HG03135 (cell line): ENCODE measurements around the gene SEC14L2.
"Not testable (repeated sequence)": the region's sequence is repeated elsewhere in the genome, so short reads cannot be mapped to it uniquely, and the experiment has no call there.

Experiments used
- ATAC-seq: cut with Tn5 transposase; IDR thresholded peaks from one replicate; pipeline ENCODE4 v1.9.1; 2021; ENCODE audit warnings: mild to moderate bottlenecking, moderate library complexity; ENCODE audit not compliant: unreplicated experiment

Gene SEC14L2

DNA sequence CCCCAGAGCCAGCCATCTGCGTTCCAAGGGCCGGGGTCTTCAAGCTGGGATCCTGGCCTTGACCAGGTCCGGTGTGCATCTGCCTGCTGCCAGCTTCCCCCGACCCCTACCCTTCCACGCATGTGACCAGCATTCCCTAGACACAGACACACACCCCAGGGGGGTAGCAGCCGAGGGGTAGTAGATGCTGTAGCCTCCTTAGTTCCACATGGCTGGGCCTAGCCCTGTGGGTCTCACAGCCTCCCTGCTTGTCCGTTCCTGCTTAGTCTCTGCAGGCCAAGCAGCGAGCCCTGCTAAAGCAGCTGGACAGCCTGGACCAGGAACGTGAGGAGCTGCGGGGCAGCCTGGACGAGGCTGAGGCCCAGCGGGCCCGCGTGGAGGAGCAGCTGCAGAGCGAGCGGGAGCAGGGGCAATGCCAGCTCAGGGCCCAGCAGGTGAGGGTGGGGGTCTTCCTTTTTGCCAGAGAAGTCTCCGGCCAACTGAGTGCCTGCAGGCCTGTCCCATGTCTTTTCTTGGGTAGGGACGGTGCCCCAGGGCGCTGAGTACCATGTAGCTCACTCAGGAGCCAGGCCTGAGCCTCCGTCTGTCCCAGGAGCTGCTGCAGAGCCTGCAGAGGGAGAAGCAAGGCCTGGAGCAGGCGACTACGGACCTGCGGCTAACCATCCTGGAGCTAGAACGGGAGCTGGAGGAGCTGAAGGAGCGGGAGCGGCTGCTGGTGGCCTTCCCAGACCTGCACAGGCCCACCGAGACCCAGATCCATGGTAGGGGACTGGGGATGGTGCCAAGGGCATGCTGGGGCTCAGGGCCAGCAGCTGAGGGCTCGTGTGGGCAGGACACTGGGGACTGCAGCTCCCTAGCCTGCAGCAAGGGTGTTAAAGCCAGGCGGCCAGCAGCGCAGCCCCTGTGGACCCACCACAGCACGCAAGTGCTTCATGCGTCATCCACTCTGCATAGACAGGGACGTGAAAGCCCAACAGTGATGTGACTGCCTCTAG is 23.2 kb upstream of the SEC14L2 start:
- ATAC-seq = no peak

DNA sequence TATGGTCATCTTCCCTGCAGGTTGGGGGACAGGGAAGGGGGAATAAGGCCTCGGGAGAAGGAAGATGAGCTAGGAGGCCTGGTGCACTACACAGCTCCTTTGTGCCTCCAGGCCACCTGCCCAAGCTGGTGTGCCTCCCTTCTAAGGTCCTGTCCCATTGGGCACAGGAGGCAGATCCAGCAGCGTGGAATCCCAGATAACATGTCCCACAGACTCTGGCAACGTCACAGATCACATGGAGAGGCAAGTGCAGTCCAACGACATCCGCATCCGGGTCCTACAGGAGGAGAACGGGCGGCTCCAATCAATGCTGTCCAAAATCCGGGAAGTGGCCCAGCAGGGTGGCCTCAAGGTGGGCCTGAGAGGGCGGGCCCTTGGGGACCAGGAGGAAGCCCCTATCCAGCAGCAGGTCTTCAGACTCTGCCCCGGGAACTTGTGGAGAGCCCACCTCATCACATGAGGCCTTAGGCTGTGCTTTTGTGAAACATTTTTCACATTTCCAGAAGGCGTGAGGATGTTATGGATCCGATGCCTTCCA is 21.4 kb upstream of the SEC14L2 start:
- ATAC-seq = no peak

DNA sequence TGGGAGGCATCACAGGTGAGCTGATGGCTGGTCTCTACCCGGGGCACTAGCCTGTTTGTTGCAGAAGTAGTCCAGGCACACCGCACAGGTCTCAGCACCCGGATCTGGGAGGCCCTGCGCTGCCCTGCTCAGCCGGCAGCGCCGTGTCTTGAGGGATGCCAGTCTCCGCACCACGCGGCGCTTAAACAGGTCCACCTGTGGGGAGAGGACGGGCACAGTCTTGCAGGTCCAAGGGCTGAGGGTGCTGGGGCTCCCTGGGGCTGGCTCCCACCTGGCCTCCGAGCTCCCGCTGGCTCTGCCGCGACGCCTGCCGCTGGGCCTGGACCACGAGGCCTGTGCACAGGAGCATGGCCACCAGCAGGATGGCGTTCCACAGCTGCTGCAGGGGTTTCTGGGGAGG is 16.8 kb upstream of the SEC14L2 start:
- no peak for ATAC-seq

DNA sequence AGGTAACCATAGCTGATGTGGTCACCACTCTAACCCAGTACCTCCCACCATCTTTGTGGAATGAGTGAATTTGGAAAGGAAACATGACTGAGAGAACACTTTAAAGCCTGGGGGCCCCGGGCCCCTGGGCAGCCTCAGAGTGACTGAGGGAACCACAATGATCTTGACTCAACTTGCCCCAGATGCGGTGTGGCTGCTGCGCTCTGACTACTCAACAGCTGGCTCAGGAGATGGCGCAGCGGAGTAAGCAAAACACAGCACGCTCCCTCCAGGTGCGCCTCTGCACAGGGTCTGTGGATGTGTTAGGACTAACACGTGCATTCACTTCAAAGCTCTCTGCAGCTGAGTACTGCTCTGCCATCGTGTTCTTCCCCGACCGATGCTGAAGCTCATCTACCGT is 15.6 kb upstream of the SEC14L2 start:
- ATAC-seq = no peak

DNA sequence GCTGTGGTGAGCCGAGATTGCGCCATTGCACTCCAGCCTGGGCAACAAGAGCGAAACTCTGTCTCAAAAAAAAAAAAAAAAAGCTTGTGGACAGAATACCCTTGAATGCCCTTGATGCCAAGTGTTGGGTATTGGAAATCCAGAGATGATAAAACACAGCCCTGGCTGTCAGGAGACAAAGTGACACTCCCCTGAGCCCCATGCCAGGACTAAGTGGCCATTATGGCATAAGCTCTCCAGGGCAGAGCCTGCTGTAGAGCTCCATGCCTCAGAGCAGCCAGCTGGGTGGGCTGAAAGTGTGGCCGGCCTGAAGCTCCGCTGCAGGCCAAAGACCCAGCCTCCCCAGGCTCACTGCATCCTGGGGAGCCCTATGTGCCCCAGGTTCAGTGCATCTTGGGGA is 14.5 kb upstream of the SEC14L2 start:
- no peak for ATAC-seq

DNA sequence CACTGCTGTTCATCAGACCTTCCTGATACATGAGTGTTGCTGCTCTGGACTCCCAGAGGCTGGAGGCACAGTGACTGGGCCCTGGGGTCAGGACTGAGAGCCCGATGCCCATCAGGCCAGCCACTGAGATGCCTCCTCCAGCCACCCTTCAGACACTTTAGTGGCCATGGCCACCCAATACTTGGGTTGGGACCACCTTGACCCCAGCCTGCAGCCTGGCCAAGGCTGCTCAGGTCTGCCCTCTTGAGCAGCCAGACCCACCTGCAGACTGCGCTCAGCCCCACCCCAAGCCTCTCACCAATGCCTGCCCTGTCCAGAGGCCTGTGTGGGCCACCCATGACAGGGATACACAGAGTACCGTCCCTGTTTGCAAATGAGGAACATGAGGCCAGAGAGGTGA is 13.8 kb upstream of the SEC14L2 start:
- no peak for ATAC-seq

DNA sequence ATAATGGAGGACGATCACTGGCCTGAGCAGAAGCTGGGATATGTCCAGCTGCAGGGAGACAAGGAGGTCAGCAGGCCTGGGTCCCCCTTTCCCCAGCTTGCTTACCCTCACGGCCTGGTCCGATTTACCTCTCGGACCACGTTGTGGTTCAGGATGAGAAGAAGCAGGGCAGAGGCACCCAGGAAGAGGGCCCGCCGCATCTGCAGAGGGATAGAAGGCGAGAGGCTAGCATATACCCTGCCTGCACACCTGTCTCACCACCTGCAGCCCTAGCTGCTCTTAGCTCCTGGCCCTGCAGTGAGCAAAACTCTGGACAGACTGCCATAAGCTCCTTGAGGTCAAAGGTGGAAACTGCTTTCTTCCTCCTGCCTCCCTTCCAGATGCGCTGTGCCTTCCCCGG is 10.9 kb upstream of the SEC14L2 start:
- no peak for ATAC-seq

DNA sequence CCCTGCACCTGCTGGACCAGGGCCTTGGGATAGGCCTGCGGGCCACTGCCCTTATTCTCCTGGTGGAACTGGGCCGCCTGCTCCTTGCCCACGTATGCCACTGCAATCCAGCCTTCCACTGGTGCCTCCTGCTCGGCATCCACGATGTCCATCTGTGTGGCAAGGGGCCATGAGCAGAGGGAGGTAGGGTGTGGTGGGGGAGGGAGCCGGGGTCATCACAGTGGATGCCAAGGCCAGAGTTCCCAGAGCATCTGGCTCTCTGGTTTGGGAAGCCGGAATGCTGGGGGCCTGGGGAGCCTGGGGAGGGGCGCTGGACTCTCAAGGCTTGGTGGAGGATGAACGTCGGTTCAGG is 10.2 kb upstream of the SEC14L2 start:
- no peak for ATAC-seq

DNA sequence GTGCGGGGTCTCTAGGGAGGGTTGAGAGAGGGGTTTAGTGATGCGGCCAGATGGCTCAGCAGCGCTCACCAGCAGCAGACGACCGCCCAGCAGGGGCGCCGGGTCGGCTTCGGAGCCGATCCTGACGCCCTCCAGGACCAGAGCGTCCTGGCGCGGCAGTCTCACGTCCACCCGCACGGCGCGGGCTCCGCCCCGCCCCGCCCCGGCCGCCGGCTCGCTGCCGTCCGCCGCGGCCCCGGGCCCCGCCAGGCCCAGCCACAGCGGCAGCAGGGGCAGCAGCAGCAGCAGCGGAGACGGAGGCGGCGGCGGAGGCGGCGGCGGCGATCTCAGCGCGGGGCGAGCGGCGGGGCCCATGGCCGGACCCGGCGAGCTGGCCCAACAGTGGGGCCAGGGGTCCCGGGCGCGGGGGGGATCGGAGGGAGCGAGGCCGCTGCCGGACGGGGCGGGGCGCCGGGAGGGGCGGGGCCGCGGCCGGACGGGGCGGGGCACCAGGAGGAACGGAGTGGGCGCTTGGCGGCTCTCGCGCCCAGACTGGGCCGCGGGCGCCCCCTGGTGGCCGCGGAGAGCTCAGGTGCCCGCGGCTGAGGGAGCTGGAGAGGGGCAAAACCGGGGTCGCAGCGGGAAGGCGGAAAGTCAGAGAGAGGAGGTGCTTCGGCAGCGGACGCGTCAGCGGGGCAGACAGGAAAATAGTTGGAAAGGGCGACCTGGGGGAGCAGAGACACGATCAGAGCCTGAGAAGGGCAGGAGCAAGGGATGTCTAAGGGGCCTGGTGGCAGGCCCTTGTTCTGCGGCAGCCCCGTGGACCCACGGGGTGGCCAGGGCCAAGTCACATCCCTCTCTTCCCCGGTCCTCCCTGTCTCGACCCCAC is 9.6 kb upstream of the SEC14L2 start, which contains the start of gene RNF215:
Gene RNF215, minus strand, starts transcription at position 452 of the 868 bp plus-strand sequence. Its CDS starts 98 bp downstream, at position 354.
- peak; percentile 65 for ATAC-seq

DNA sequence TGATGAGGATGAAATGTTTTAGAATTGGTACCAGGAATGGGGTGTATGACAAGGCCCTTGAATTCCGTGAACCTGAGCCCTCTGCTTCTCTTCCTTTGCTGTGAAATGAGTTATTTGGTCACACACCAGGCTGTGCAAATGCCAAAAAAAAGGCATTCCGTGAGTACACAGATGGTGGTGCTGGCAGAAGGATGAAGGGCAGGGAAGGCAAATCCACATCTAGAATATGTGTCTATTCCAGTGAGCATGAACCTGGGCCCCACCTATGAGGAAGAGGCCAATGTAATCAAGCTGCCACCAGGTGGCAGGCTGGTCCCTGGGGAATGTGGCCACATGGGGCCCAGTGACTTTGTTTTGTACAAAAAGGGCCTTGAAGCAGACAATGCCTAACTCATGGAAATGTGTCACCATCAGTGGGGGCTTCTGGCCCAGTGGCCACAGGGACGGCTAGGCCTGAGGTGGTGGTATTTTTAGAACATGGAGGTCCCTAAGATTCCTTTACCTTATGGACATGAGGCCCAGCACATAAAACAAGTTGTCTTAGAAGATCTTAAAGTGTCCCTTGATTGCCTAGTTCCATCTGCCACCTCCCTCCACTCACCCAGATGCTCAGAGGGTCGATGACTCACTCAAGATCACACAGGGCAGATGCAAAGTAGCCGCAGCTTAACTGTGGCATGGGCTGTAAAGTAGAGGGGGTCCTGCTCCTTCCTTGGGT is 5.7 kb upstream of the SEC14L2 start:
- ATAC-seq = no peak

DNA sequence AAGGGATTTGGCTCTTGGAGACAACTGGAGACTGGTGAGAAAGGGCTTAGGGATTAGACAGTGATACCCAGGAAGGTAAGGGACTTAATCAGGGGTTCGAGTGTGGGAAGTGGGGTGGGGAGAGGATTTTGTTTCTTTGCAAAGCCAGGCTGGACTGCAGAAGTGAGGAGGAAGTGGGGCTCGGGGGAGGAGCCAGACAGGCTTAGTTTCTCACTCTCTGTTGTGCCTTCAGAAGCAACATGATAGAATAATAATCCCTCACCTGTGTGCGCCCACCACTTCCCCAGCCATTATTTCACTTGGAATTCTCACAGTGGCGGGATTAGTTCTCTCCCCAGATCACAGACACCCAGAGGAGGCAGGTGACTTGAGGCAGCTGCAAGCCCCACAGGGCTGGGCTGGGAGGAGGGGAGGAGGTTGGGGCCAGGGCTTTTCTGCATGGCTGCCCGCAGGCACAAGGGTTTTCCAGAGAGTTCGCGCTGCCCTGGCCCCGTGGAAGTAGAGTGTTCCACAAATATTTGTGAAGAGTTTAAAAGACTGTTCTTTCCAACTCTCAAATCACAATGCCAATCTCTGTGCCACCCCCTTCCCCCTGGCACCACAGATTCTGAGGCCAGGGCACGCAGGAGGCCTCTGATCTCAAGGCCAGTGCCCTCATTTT is 4.0 kb upstream of the SEC14L2 start:
- ATAC-seq = no peak

DNA sequence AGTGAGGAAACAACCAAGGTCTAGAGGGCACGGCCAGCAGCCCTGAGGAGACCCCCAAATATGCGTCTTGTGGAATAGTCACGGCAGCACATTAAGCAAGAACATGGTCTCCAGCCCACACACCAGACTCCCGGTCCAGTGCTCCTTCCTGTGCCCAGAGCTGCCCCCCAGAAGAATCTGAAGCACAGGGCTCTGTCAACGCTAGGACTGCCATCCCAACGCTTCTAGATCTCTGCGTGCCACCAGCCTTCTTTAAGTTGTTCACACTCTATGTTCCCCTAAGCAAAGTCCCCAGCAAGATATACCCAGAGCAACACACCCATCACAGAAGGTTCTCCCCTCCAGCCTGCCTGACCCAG is 3.5 kb upstream of the SEC14L2 start:
- no peak for ATAC-seq

DNA sequence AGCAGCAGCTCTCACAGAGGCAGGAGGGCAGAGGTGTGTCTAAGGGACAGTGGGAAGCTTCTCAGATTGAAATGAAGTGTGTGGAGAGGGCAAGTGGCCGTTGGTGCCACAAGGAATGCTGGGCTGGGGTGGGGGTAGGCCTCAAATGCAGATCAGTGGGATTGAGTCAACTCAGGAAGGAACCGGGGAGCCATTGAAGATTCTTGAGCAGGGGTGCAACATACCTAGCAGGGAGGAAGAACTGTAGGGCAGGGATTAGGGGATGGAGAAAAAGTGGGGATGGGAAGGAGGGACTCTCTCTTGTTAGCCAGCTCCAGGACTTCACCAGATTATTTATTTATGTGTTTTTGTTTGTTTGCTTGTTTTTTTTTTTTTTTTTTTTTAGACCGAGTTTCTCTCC is 2.9 kb upstream of the SEC14L2 start:
- no peak for ATAC-seq

DNA sequence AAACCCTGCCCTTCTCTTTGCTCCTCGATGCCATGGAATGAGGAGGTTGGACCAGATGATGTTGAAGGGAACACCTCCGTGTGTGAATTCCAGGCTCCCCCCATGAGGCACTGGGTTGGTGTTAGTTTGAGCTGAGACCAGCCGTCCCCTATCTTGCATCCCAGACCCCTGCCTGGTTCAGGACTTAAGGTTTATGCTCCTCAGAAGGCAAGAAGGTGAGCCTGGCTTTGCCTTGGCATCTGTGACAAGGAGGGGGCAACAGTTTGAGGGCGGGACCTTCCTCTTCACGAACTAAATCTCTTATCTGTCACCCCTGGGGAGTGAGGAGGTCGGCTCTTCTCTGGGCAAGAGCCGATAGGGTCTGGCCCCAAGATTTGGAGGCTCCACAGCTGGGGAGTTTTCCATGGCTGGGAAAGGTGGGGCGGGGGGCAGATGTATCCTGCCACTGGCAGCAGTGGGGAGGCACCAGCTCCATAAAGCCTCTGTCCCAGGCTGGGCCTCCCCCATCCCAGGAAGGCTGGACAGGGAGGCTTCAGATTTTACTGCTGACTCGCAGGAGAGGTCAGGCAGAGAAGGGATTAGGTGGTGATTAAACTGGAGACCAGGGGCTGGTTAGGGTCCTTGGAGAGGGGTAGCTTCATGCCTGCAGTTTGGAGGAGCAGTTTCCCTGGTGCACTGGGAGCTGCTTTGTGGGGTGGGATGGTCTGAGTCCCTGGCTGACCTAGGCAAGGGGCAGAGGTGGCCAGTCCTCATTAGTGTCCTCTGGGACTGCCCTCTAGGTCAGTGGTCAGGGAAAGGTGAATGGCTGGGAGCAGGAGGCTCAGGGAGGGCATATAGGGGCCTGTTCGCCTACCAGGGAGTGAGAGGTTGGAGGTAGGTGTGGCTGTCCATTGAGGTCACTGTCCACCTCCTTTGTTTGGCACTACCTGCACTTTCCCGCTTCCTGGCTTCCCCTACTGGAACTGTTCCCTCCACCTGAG is 1.1 kb downstream of the SEC14L2 start:
- no peak for ATAC-seq

DNA sequence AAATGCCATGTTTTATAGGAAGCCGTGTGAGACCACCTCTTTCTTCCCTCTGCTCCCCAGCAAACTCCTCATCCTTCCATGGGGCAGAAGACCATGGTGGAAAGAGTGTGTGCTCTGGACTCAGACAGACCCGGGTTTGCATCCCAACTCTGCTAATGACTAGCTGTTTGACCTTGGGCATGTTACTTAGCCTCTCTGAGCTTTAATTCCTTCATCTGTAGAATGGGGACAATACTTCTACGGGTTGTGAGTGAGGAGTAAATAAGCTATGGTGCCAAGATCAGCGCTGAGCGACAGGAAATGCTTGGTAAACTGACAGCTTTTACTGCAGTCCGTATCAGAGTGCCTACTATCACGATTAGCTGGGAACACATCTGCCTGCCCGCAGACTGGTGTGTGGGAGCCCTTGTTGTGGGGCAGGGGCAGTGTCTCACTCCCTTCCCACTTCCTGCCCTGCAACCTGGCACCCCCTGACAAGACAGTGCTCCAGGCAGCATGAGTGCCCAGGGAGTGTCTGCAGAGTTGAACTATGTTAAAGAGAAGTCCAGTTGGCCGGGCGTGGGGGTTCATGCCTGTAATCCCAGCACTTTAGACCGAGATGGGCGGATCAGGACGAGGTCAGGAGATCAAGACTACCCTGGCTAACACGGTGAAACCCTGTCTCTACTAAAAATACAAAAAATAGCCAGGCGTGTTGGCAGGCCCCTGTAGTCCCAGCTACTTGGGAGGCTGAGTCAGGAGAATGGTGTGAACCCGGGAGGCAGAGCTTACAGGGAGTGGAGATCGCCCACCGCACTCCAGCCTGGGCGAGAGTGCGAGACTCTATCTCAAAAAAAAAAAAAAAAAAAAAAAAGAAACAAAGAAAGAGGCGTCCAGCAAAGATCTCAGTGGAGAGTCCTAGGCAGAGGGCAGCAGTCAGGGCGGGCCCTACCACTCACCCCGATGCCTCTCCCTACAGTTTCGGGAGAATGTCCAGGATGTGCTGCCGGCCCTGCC is 2.2 kb downstream of the SEC14L2 start:
- ATAC-seq = no peak

DNA sequence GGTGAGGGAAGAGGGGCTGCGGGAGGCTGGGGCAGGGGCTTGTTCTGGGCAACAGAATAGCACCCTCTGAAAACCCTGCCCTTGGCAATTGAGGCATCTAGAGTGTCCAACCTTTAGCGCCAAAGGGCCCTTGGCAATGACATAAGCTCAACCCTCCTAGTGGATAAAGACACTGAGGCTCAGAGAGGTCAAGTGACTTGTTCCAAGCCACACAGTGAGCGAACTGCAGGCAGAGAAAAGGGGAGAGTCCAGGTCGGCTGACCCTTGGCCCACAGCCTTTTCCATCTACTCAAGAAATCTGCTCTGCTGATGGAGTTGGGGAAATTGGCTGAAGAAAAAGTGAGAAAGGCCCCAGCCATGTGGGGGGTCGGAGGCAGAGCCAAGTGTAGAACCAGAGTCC is 2.9 kb downstream of the SEC14L2 start:
- ATAC-seq = no peak

DNA sequence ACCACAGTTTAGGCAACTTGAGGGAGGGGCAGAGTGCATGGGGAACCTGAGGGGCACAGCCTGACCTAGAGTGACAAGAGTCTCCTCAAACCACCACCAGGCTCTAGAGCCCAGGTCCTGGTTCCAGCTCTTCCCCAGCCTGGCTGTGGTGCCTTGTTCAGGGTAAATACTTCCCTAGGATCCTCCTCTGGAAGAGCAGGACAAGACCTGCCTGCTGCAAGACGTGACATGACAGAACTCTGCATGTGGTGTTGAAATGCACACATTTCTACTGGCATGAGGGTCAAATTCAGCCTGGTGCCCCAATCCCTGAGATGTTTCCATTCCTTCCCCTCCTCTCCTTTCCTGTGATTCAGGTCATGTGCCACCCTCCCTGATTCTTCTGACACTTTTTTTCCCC is 3.3 kb downstream of the SEC14L2 start:
- no peak for ATAC-seq

DNA sequence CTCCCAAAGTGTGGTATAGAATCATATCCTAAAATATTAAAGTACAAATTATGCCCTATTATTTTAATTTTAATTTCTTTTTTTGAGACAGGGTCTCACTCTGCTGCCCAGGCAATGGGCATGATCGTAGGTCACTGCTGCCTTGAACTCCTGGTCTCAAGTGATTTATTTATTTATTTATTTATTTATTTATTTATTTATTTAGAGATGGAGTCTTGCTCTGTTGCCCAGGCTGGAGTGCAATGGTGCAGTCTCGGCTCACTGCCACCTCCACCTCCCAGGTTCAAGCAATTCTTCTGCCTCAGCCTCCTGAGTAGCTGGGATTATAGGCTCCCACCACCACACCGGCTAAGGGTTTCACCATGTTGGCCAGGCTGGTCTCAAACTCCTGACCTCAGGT is 4.2 kb downstream of the SEC14L2 start:
- not testable (repeated sequence) for ATAC-seq
